GM19372 (cell line): Measurements from ENCODE around the gene RAPGEF4.
"Not testable (repeated sequence)": the region's sequence is repeated elsewhere in the genome, so short reads cannot be mapped to it uniquely, and the experiment has no call there.

Experiments used
- ATAC-seq: cut with Tn5 transposase; IDR thresholded peaks from one replicate; pipeline ENCODE4 v1.9.1; 2021; ENCODE audit warnings: mild to moderate bottlenecking, low read depth, moderate library complexity; ENCODE audit not compliant: unreplicated experiment

Gene RAPGEF4

GRCh38 chr2:173079973-173080860 lies 344.6 kb downstream of the RAPGEF4 start:
- ATAC-seq, result no peak

GRCh38 chr2:173086518-173087213 lies 351.0 kb downstream of the RAPGEF4 start:
- no peak for ATAC-seq

GRCh38 chr2:173087214-173087581 lies 351.6 kb downstream of the RAPGEF4 start:
- no peak for ATAC-seq

- no peak for ATAC-seq
Measured at GRCh38 chr2:173087793-173088496, 352.3 kb downstream of the RAPGEF4 start.

GRCh38 chr2:173090276-173090877 lies 354.7 kb downstream of the RAPGEF4 start:
- ATAC-seq, result no peak

- ATAC-seq, result no peak
Measured at GRCh38 chr2:173090973-173091660, 355.5 kb downstream of the RAPGEF4 start.

GRCh38 chr2:173091910-173092309 lies 356.3 kb downstream of the RAPGEF4 start:
- no peak for ATAC-seq

GRCh38 chr2:173092844-173093402 lies 357.3 kb downstream of the RAPGEF4 start:
- ATAC-seq, result no peak

GRCh38 chr2:173093617-173094016 lies 358.0 kb downstream of the RAPGEF4 start:
- ATAC-seq, result not testable (repeated sequence)

GRCh38 chr2:173094731-173095130 lies 359.1 kb downstream of the RAPGEF4 start:
- no peak for ATAC-seq

- no peak for ATAC-seq
Measured at GRCh38 chr2:173095356-173095755, 359.7 kb downstream of the RAPGEF4 start.

- ATAC-seq, result no peak
Measured at GRCh38 chr2:173099271-173099670, 363.6 kb downstream of the RAPGEF4 start.

- ATAC-seq, result no peak
Measured at GRCh38 chr2:173099804-173100203, 364.2 kb downstream of the RAPGEF4 start.

GRCh38 chr2:173101687-173102086 lies 366.0 kb downstream of the RAPGEF4 start:
- ATAC-seq, result no peak
